Upper lobe of right lung (tissue), 1 donor: Measurements from ENCODE around the gene CTNNA3. TPM values are rescaled to one million over a fixed set of nuclear protein-coding genes. Genes with fewer than 3 reads are reported as not detected.

ENCODE experiments used
- ATAC-seq: fragments of 200-7000 bp; cut with Tn5 transposase; one replicate; pipeline ENCODE4 v1.9.1; 2020; ENCODE audit warnings: mild to moderate bottlenecking, moderate library complexity
- DNase-seq: peaks from one replicate; pipeline ENCODE4 v3.0.0-alpha.2; 2020
- H3K27ac ChIP-seq: fragments of 200-600 bp; one replicate; pipeline ENCODE4 v1.8.0; 2022
- H3K27me3 ChIP-seq: fragments of 200-600 bp; one replicate; pipeline ENCODE4 v1.8.0; 2022; ENCODE audit warnings: mild to moderate bottlenecking
- H3K36me3 ChIP-seq: fragments of 200-600 bp; one replicate; pipeline ENCODE4 v1.8.0; 2022
- H3K4me1 ChIP-seq: fragments of 200-600 bp; one replicate; pipeline ENCODE4 v1.8.0; 2022
- H3K4me3 ChIP-seq: fragments of 200-600 bp; one replicate; pipeline ENCODE4 v1.8.0; 2022; ENCODE audit warnings: mild to moderate bottlenecking
- H3K9me3 ChIP-seq: fragments of 200-600 bp; one replicate; pipeline ENCODE4 v1.8.0; 2022
- intact Hi-C: fragments of 100-400 bp; cut with DNase I; formaldehyde crosslinking; loops from one replicate; pipeline ENCODE4 v1.11.0; 2022
- total RNA-seq: library from RNA; stranded (reverse); fragmentation: NEBNext Ultra II Directional; extraction: Animal tissue kit (Norgen Biotek cat#: 25700); gene quantifications from one replicate; pipeline ENCODE4 v1.2.1, GENCODE V29; 2021
- TF ChIP-seq, protein P1 (sequence below): fragments of 200-600 bp; IDR thresholded peaks from one replicate; pipeline ENCODE4 v1.8.0; 2022; ENCODE audit warnings: antibody characterized with exemption
- donor health status: DM: no; HTN: yes; CAD: no; lungs with severe emphysema.

CTNNA3 gene
- total RNA-seq, 1 donor from 2014 or later, result 0.67 TPM

DNA sequence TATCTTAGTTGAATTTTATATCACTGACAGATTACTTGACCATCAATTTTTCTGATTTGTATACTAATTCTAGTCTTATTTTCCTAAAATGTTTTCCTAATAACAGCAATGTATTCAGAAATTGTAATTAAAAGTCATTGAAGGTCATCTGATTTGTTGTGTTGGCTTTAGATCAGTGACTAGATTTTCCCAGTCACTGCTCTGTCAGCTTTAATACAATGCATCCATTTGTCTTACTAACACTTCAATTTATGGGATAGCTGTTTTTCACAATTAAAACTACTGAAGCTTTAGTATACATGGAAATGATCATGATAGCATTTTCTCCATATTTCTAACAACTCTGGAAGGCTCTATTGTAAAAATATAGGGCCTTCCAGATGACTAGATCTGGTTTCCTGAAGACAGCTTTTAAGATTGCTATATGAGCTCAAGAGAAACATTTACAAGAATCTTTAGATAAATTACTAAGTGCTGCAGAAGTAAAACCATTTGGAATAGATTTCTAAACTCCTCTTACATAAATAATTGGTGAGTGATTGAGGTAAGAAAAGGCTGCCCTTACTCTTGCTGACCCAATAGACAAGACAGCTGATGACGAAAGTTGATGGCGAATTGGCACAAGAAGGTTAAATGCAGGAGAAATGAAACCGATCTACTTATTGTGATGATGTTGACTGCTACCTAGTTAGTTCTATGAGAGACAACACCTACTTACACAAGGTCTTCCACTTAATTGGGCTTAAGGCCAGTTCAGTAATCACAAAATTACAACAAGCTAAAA is 696.0 kb downstream of the CTNNA3 start:
- no peaks in the 10 kb centered on the region for H3K9me3 ChIP-seq
- H3K4me3 ChIP-seq, result no peak overlapping the region
- no peaks in the 10 kb centered on the region for H3K36me3 ChIP-seq
- TF ChIP-seq, protein P1, sequence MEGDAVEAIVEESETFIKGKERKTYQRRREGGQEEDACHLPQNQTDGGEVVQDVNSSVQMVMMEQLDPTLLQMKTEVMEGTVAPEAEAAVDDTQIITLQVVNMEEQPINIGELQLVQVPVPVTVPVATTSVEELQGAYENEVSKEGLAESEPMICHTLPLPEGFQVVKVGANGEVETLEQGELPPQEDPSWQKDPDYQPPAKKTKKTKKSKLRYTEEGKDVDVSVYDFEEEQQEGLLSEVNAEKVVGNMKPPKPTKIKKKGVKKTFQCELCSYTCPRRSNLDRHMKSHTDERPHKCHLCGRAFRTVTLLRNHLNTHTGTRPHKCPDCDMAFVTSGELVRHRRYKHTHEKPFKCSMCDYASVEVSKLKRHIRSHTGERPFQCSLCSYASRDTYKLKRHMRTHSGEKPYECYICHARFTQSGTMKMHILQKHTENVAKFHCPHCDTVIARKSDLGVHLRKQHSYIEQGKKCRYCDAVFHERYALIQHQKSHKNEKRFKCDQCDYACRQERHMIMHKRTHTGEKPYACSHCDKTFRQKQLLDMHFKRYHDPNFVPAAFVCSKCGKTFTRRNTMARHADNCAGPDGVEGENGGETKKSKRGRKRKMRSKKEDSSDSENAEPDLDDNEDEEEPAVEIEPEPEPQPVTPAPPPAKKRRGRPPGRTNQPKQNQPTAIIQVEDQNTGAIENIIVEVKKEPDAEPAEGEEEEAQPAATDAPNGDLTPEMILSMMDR, result no peak
- ATAC-seq (no peak), DNase-seq (no peak)
- H3K4me1 ChIP-seq, result no peaks in the 10 kb centered on the region
- no peaks in the 10 kb centered on the region for H3K27me3 ChIP-seq
- intact Hi-C loops, result no loop called here
- no peak overlapping the region for H3K27ac ChIP-seq

DNA sequence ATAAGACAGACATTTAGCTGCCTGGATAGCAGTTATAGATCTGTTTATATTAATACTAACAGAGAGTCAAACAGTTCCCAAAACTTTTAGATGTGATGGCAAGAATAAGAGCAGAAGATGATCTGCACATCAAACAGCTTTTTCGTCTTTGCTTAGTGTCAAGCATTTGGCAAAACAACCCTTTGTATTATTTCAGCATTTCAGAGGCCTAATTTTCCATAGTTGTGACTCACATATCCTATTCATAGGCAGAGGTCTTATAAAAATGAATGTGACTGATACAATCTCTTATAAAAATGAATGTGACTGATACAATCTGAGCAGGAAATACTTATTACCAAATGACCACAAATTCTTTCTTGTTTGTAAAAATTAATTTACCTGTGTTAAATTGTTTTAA is 699.0 kb downstream of the CTNNA3 start:
- TF ChIP-seq, protein P1, result no peak

DNA sequence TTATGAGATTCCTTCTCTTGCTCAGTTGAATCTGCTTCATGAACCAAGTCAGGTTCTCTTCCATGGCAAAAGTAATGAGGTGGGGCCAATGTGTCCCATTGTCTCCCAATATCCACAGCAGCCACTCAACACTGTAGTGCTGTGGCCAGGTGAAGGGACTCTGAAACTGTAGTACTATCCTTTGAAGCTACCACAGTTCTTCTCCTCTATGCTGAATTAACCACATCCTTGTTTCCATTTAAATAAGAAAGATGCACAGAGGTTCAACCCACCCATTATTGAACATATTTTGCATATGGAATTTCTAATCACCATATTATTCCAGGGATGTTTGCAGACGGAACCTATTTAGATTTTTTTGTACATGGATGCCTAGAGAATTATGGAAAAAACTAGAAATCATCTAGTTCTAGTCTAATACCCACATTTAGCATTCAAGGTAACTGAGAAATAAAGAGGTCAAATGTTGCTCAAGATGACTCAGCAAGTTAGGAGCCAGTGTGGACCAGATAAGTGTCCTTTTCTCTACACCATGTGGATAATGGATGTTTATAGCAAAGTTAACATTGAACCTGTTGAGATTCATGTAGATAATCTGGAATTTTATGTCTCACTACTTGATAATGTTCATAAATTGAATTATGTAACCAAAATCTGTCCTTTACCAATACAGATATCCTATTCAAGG is 705.7 kb downstream of the CTNNA3 start:
- TF ChIP-seq, protein P1, result no peak
- no peaks in the 10 kb centered on the region for H3K36me3 ChIP-seq
- H3K4me1 ChIP-seq, result no peaks in the 10 kb centered on the region
- no peaks in the 10 kb centered on the region for H3K27me3 ChIP-seq
- no peak overlapping the region for H3K4me3 ChIP-seq
- no peak for DNase-seq
- intact Hi-C loops, result no loop called here
- H3K27ac ChIP-seq, result no peak overlapping the region
- no peak for ATAC-seq
- H3K9me3 ChIP-seq, result no peaks in the 10 kb centered on the region

More for the DNA sequence above, 699.0 kb downstream of the CTNNA3 start:
- DNase-seq (no peak), ATAC-seq (no peak)
- H3K27me3 ChIP-seq, result no peaks in the 10 kb centered on the region
- no peak overlapping the region for H3K4me3 ChIP-seq
- H3K27ac ChIP-seq, result no peak overlapping the region
- no peaks in the 10 kb centered on the region for H3K36me3 ChIP-seq
- intact Hi-C loops, result no loop called here
- no peaks in the 10 kb centered on the region for H3K4me1 ChIP-seq
- no peaks in the 10 kb centered on the region for H3K9me3 ChIP-seq

DNA sequence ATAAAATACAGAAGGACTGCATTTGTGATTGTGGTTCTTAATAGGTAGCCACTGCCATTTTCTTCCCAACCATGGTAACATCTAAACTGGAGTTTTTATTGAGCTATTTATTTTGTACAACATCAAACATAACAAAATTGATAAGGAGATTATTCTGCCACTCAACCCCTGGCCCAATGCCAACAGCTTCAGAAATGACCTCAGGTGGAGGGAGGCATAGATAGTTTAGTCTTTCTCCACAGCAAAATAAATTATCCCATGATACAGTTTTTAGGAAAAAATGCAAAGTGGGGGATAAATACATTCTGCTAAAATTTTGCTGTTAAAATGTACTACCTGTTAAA is 712.5 kb downstream of the CTNNA3 start:
- TF ChIP-seq, protein P1, result no peak
- no peaks in the 10 kb centered on the region for H3K27me3 ChIP-seq
- DNase-seq (no peak), ATAC-seq (no peak)
- no peak overlapping the region for H3K27ac ChIP-seq
- no peaks in the 10 kb centered on the region for H3K36me3 ChIP-seq
- no peaks in the 10 kb centered on the region for H3K4me1 ChIP-seq
- no peaks in the 10 kb centered on the region for H3K9me3 ChIP-seq
- intact Hi-C loops, result no loop called here
- H3K4me3 ChIP-seq, result no peak overlapping the region

DNA sequence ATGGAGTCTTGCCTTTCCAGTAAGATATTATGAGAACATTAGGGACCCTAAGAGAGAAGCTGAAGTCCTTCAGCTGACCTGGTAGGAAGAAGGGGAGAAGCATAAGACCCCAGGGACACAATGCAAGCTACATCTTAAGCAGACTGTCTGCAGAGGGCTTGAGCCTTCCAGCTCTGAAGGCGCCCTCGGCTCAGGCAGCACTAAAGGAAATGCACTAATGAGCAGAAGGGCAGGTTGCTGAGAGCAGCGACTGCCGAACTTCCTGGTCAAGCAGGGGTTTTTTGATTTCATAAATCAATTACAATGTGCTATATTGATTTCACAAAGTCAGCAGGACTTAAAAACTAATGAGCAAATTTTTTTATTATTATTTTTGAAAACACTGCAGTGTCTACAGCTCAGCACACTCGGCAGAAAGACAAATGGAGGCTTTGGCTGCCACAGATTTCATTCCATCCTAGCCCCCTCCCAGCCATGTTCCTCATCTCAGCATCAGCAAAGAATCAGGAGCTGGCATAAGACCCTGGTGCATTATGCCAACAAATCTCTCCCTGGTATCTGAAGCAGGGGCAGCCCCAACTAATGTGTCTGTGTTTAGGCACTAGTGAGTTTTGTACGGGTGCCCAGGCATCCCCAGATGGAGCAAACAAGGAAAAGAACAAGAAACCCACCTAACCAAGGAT is 713.1 kb downstream of the CTNNA3 start:
- Histone ChIP-seq H3K9me3 (no peaks in the 10 kb centered on the region), H3K4me1 (no peaks in the 10 kb centered on the region), H3K36me3 (no peaks in the 10 kb centered on the region), H3K4me3 (no peak overlapping the region), H3K27ac (no peak overlapping the region), H3K27me3 (no peaks in the 10 kb centered on the region)
- no peak for ATAC-seq
- intact Hi-C loops, result no loop called here
- no peak for DNase-seq
- TF ChIP-seq, protein P1, result no peak
